Neural progenitor cell (in vitro differentiated cells): Measurements from ENCODE around the gene TEKTIP1. TPM values are rescaled to one million over a fixed set of nuclear protein-coding genes. Genes with fewer than 3 reads are reported as not detected.

Experiments used
- DNase-seq: peaks from one replicate; pipeline ENCODE4 v3.0.0-alpha.2; 2016; ENCODE audit warnings: low spot score
- H2AFZ ChIP-seq: fragments of 200-600 bp; sonication (generic); replicated peaks from 2 replicates; pipeline ENCODE4 v1.6.1; 2016; ENCODE audit warnings: antibody characterized with exemption
- H3F3A ChIP-seq: fragments of 200-600 bp; sonication (generic); 2 replicates; pipeline ENCODE4 v1.6.1; 2016; ENCODE audit warnings: antibody characterized with exemption, low read depth
- H3K27ac ChIP-seq: fragments of 200-600 bp; sonication (generic); 2 replicates; pipeline ENCODE4 v1.5.1; 2016; ENCODE audit warnings: mild to moderate bottlenecking
- H3K27me3 ChIP-seq: fragments of 200-600 bp; sonication (generic); 2 replicates; pipeline ENCODE4 v1.6.1; 2016; ENCODE audit warnings: mild to moderate bottlenecking, moderate library complexity
- H3K36me3 ChIP-seq: fragments of 200-600 bp; sonication (generic); 2 replicates; pipeline ENCODE4 v1.5.1; 2016
- H3K4me1 ChIP-seq: fragments of 200-600 bp; sonication (generic); 2 replicates; pipeline ENCODE4 v1.6.1; 2016; ENCODE audit warnings: mixed run types
- H3K4me2 ChIP-seq: fragments of 200-600 bp; sonication (generic); 2 replicates; pipeline ENCODE4 v1.6.1; 2016
- H3K4me3 ChIP-seq: fragments of 200-600 bp; sonication (generic); 2 replicates; pipeline ENCODE4 v1.5.1; 2016
- H3K79me2 ChIP-seq: fragments of 200-600 bp; sonication (generic); 2 replicates; pipeline ENCODE4 v1.6.1; 2016; ENCODE audit warnings: low read depth
- H3K9ac ChIP-seq: fragments of 200-600 bp; sonication (generic); 2 replicates; pipeline ENCODE4 v1.6.1; 2016
- H3K9me3 ChIP-seq: fragments of 200-600 bp; sonication (generic); 2 replicates; pipeline ENCODE4 v1.5.1; 2016; ENCODE audit warnings: low read depth
- H4K20me1 ChIP-seq: fragments of 200-600 bp; sonication (generic); 2 replicates; pipeline ENCODE4 v1.6.1; 2016; ENCODE audit warnings: low read depth
- H3K27ac Mint-ChIP-seq: 3 replicates; pipeline ENCODE4 v1.8.0; 2021; ENCODE audit warnings: mixed read lengths
- H3K27me3 Mint-ChIP-seq: 2 replicates; pipeline ENCODE4 v1.8.0; 2022; ENCODE audit warnings: low read depth, mild to moderate bottlenecking, inconsistent platforms, moderate library complexity, mixed read lengths; ENCODE audit not compliant: insufficient read depth
- H3K36me3 Mint-ChIP-seq: 3 replicates; pipeline ENCODE4 v1.8.0; 2021; ENCODE audit warnings: mixed read lengths
- H3K4me1 Mint-ChIP-seq: 3 replicates; pipeline ENCODE4 v1.8.0; 2021; ENCODE audit warnings: mixed read lengths
- H3K4me3 Mint-ChIP-seq: 3 replicates; pipeline ENCODE4 v1.8.0; 2021; ENCODE audit warnings: mild to moderate bottlenecking, moderate library complexity, mixed read lengths
- H3K9me3 Mint-ChIP-seq: 3 replicates; pipeline ENCODE4 v1.8.0; 2020; ENCODE audit warnings: mixed read lengths
- EZH2 ChIP-seq: fragments of 200-600 bp; sonication (generic); IDR thresholded peaks from 2 replicates; pipeline ENCODE4 v1.6.1; 2017; ENCODE audit warnings: antibody characterized with exemption, mild to moderate bottlenecking, moderate library complexity
- EZH2phosphoT487 ChIP-seq: fragments of 200-600 bp; sonication (generic); IDR thresholded peaks from 2 replicates; pipeline ENCODE4 v1.6.1; 2017; ENCODE audit warnings: antibody characterized with exemption
- total RNA-seq: library from RNA; depleted of rRNA; stranded (reverse); fragments of >200 nt; gene quantifications from 2 replicates; pipeline ENCODE4 v1.2.3, GENCODE V29; 2015; ENCODE audit warnings: low replicate concordance
- TF ChIP-seq, protein P1 (sequence below): fragments of 200-600 bp; sonication (generic); IDR thresholded peaks from 2 replicates; pipeline ENCODE4 v1.5.1; 2017; ENCODE audit warnings: antibody characterized with exemption, mild to moderate bottlenecking

TEKTIP1 gene
- total RNA-seq, 1 donor from 2014 or later, result not detected

DNA sequence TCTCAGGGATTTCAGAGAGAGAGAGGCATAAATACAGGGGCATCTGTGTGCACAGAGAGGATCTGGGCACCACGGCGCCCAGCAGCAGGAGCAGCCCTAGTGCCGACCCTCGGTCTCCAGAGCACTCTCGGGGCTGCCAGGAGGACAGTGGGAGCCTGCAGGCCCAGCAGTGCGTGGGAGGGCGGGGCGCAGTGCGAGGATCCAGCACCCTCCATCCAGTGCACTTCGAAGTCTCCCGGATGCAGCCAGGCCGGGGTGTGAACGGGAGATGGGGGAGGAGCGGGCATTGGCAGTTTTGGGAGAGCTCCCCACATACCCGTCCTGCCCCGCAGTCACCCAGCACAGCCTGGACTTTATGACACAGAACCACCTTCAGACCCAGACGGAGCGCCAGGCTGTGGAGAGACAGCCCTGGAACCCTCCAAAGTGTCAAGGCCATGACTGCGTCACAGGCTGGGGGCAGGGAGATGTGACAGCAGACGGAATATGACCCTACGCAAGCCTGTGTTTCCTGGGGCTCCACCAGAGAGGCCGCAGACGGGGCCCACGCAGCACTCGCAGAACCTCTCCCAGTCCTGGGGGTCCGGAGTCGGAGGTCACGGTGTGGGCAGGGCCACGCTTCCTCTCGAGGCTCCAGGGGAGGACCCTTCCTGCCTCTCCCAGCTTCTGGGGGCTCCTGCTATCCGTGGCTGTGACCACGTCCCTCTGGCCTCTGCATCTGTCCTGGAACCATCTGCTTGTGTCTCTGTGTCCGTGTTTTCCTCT, 14.7 kb upstream of the TEKTIP1 start:
- no peaks in the 10 kb centered on the region for H3K27me3 Mint-ChIP-seq
- peak overlapping the region; percentile 65 for H3K4me3 Mint-ChIP-seq
- peaks cover 2% of the 10 kb centered on the region for H3K4me1 Mint-ChIP-seq
- TF ChIP-seq, protein P1, sequence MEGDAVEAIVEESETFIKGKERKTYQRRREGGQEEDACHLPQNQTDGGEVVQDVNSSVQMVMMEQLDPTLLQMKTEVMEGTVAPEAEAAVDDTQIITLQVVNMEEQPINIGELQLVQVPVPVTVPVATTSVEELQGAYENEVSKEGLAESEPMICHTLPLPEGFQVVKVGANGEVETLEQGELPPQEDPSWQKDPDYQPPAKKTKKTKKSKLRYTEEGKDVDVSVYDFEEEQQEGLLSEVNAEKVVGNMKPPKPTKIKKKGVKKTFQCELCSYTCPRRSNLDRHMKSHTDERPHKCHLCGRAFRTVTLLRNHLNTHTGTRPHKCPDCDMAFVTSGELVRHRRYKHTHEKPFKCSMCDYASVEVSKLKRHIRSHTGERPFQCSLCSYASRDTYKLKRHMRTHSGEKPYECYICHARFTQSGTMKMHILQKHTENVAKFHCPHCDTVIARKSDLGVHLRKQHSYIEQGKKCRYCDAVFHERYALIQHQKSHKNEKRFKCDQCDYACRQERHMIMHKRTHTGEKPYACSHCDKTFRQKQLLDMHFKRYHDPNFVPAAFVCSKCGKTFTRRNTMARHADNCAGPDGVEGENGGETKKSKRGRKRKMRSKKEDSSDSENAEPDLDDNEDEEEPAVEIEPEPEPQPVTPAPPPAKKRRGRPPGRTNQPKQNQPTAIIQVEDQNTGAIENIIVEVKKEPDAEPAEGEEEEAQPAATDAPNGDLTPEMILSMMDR, result no peak
- TF ChIP-seq EZH2 (no peak), EZH2phosphoT487 (no peak)
- Histone ChIP-seq H3K4me3 (no peak overlapping the region), H3K4me2 (no peak overlapping the region), H3K9ac (no peak overlapping the region), H3K27me3 (no peaks in the 10 kb centered on the region), H4K20me1 (peaks cover 76% of the 10 kb centered on the region), H3F3A (no peaks in the 10 kb centered on the region), H3K79me2 (peaks cover 21% of the 10 kb centered on the region), H3K36me3 (no peaks in the 10 kb centered on the region), H3K9me3 (no peaks in the 10 kb centered on the region), H3K27ac (no peak overlapping the region), H2AFZ (no peak overlapping the region), H3K4me1 (no peaks in the 10 kb centered on the region)
- H3K9me3 Mint-ChIP-seq, result no peaks in the 10 kb centered on the region
- H3K36me3 Mint-ChIP-seq, result peaks cover 13% of the 10 kb centered on the region
- no peak for DNase-seq
- no peak overlapping the region for H3K27ac Mint-ChIP-seq

DNA sequence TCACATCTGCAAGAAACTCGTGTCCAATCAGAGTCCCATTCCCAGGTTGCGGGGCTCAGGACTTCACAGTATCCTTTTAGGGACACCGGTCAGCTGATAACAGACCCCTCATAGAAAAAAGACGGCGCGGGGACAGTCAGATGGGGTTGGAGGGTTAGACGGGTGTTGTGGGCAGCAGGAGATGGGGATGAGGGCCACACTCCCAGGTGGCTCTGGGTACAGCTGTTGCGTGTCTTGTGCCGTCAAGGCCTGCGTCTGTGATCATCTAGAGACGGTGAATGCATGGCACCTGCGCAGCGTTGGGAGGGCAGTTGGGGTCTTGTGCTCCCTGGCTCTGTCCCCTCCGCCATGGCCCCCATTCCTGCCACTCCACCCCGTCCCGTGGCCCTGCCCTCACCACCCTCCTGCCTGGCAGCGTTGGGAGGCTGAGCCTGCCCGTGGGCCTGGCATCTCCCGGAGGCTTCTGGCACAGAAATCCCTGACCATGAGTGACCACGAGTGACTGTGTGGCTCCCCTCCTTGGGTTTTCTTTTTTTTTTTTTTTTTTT, 14.0 kb upstream of the TEKTIP1 start:
- Histone ChIP-seq H2AFZ (no peak overlapping the region), H3K4me2 (no peak overlapping the region), H3K79me2 (peaks cover 15% of the 10 kb centered on the region), H4K20me1 (peaks cover 69% of the 10 kb centered on the region), H3K36me3 (no peaks in the 10 kb centered on the region), H3K4me1 (no peaks in the 10 kb centered on the region), H3K4me3 (no peak overlapping the region), H3F3A (no peaks in the 10 kb centered on the region), H3K27ac (no peak overlapping the region), H3K27me3 (no peaks in the 10 kb centered on the region), H3K9me3 (no peaks in the 10 kb centered on the region), H3K9ac (no peak overlapping the region)
- Mint-ChIP-seq H3K4me3 (peak overlapping the region; percentile 65), H3K9me3 (no peaks in the 10 kb centered on the region), H3K27ac (peak overlapping the region; percentile 42), H3K27me3 (no peaks in the 10 kb centered on the region), H3K4me1 (peaks cover 2% of the 10 kb centered on the region), H3K36me3 (peaks cover 13% of the 10 kb centered on the region)
- DNase-seq, result no peak
- TF ChIP-seq, protein P1, result no peak
- TF ChIP-seq EZH2, result no peak
- no peak for TF ChIP-seq EZH2phosphoT487

DNA sequence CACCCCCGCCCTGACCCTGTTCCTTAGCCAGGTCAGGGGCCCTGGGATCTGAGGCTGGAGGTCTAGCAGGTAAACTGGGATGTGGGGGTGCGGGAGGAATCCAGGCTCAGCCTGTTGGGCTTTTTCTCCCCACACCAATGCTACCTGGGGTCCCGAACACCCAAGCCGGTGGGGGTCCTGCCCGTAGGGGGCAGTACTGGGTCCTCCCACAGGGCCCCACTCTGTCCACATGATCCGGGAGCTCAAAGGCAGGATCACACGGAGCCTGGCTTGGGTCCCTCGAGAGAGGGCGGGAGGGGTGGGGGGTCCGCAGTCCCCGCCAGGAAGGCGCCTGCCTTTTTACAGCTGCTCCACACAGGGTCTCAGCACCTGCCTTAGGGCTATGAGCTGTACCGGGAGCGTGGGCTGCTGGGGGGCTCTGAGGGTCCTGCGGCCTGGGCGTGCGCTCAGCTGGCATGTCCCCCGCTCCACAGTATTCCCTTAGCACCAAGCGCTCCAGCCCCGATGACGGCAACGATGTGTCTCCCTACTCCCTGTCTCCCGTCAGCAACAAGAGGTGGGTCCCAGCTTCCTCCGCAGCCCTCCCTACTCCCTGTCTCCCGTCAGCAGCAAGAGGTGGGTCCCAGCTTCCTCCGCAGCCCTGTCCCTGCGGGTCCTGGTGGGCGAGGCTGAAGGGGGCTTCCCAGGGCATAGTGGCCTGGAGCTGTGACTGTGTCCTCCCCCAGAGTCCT, 12.3 kb upstream of the TEKTIP1 start:
- peaks cover 2% of the 10 kb centered on the region for H3K4me1 Mint-ChIP-seq
- H3K36me3 Mint-ChIP-seq, result peaks cover 13% of the 10 kb centered on the region
- Histone ChIP-seq H3K4me1 (no peaks in the 10 kb centered on the region), H3K79me2 (no peaks in the 10 kb centered on the region), H3F3A (no peaks in the 10 kb centered on the region), H3K4me2 (no peak overlapping the region), H3K9me3 (no peaks in the 10 kb centered on the region), H3K27me3 (no peaks in the 10 kb centered on the region), H3K27ac (no peak overlapping the region), H3K9ac (no peak overlapping the region), H3K4me3 (no peak overlapping the region), H2AFZ (no peak overlapping the region), H4K20me1 (peaks cover 52% of the 10 kb centered on the region), H3K36me3 (no peaks in the 10 kb centered on the region)
- H3K9me3 Mint-ChIP-seq, result no peaks in the 10 kb centered on the region
- no peak for DNase-seq
- no peak for TF ChIP-seq EZH2
- TF ChIP-seq, protein P1, result peak; percentile 34
- TF ChIP-seq EZH2phosphoT487, result no peak
- no peaks in the 10 kb centered on the region for H3K27me3 Mint-ChIP-seq
- H3K27ac Mint-ChIP-seq, result no peak overlapping the region
- H3K4me3 Mint-ChIP-seq, result no peak overlapping the region
